Measurements from ENCODE around the gene CCDC106. TPM values are rescaled to one million over a fixed set of nuclear protein-coding genes. Genes with fewer than 3 reads are reported as not detected.

The CCDC106 gene
- polyA plus RNA-seq, 3 donors from 2014 or later, result 1.1 to 1.7 TPM; not detected in 1

DNA sequence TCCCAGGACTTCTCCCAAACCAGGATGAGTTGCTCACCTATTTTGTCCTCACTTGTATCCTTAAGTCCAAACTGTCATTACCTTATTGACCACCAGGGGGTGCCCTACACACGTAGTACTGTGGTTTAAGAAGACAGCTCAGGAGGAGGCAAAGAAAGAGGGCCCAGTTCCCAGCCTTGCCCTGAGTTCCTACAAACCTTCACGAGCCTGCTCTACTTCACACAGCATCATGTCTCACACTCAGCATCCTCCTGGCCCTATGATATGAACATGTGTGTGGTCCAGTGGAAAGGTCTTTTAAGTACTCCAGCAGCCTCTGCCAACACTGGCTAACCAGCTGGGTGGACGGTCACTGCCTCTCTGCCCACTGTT lies 15.6 kb upstream of the CCDC106 start:
- peak; percentile 83 to 87 (median 85) for DNase-seq
- Mint-ChIP-seq H3K4me1 (peaks cover 37 to 42% of the 10 kb centered on the region in 2 donors), H3K4me3 (peak overlapping the region in 4 of 5 donors; percentile 5 to 39 (median 23)), H3K36me3 (no peaks in the 10 kb centered on the region), H3K27ac (peak overlapping the region; percentile 4 to 84 (median 48)), H3K9me3 (no peaks in the 10 kb centered on the region), H3K27me3 (ENCODE audit: low read depth in 3 of 3) (peaks cover 7 to 16% (median 16%) of the 10 kb centered on the region in 3 donors)

DNA sequence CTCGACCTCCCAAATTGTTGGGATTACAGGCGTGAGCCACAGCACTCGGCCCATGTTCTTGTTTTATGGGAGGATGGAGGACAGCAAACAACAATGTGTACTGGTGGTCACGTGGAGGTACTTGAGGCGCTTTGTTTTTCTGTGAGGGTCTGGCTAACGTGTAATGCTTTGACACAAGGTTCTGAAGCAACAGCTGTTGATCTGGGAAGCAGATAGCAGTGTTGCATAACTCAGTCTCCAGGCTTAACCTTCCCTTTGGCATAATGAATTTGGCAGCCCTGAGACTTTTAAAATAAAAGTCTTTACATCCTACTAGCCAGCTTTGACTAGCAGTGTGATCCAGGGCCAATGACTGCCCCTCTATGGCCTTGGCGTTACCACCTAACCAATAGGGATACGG lies 14.2 kb upstream of the CCDC106 start:
- Mint-ChIP-seq H3K27ac (peak overlapping the region in 2 of 6 donors; percentile 68 to 100), H3K4me1 (peaks cover 45 to 52% of the 10 kb centered on the region in 2 donors), H3K27me3 (ENCODE audit: low read depth in 3 of 3) (peaks cover 7 to 19% (median 18%) of the 10 kb centered on the region in 3 donors), H3K36me3 (peaks cover under 1 to 4% (median 3%) of the 10 kb centered on the region in 3 donors), H3K4me3 (peak overlapping the region; percentile 18 to 100 (median 97)), H3K9me3 (no peaks in the 10 kb centered on the region)
- DNase-seq, result no peak

DNA sequence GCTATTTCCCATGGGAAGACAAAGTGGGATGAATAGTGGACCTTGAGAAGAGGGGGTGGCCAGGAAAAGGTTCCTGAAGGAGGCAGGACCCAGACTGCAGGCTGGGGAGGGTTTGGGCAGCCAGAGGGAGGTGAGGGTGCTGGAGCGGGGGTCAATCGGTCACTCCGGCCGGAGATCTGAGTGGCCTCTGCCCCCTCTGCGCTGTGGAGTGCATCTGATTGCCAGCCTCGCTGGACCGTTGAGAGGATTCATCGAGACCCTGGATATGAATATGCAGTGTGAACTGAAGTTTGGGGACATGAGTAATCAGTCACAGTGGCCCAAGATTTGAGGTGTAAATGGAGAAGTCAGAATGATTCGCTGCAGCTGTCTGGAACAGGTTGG lies 12.7 kb upstream of the CCDC106 start:
- no peaks in the 10 kb centered on the region for H3K9me3 Mint-ChIP-seq
- H3K4me3 Mint-ChIP-seq, result peak overlapping the region; percentile 97 to 100 (median 98)
- H3K27me3 Mint-ChIP-seq (ENCODE audit: low read depth in 3 of 3), result peaks cover 7 to 19% (median 18%) of the 10 kb centered on the region in 3 donors
- DNase-seq, result peak in 1 of 3 donors; percentile 14
- H3K27ac Mint-ChIP-seq, result peak overlapping the region; percentile 97 to 100 (median 100)
- peaks cover 60 to 61% of the 10 kb centered on the region in 2 donors for H3K4me1 Mint-ChIP-seq
- H3K36me3 Mint-ChIP-seq, result peaks cover 3 to 4% (median 3%) of the 10 kb centered on the region in 3 donors

DNA sequence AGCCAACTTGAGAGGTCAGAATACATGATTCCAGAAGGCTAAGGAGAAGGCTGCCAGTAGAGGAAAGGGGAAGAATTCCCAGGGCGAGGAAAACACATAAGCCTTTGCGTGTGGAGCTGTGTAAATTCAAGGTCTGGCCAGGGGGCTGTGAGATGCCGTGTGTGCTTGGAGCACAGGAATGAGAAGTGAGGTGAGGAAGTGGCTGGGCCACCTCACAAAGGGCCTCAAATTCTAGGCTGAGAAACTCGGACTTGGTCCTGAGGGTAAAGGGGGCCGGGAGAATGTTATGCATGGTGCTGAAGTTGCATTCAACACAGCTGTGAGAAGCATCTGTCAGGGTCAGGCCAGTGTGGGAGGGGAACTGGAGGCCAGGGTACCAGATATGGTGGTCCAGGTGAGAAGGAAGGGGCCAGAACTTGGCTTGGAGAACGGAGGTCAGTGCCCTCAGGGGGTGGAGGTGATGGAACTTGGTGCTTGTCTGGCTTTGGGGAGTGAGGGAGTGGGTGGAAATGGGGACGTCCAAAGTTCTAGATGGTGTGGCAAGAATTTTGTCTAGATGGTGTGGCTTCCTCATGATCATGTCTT lies 12.1 kb upstream of the CCDC106 start:
- peak overlapping the region; percentile 97 to 100 (median 98) for H3K4me3 Mint-ChIP-seq
- H3K4me1 Mint-ChIP-seq, result peaks cover 63 to 64% of the 10 kb centered on the region in 2 donors
- H3K9me3 Mint-ChIP-seq, result no peaks in the 10 kb centered on the region
- no peak for DNase-seq
- H3K27me3 Mint-ChIP-seq (ENCODE audit: low read depth in 3 of 3), result peaks cover 10 to 19% (median 18%) of the 10 kb centered on the region in 3 donors
- H3K36me3 Mint-ChIP-seq, result peaks cover 3 to 4% (median 3%) of the 10 kb centered on the region in 3 donors
- peak overlapping the region; percentile 97 to 100 (median 100) for H3K27ac Mint-ChIP-seq

DNA sequence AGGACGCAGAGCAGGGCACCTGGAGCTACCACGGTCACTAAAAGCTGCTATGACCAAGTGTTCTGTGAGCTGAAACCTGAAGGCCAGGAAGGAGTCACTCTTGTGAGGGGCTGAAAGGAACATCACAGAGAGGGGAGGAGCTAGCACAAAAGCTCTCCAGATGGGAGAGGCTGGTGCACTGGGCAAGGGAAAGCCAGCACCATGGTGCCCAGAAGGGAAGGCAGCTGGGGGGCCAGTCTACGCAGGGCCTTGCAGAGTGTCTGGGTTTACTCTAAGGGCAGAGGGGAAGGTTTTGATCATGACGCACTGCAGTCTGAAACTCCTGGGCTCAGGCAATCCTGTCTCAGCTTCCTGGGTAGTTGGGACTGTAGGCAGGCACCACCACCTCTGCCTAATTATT lies 11.3 kb upstream of the CCDC106 start:
- peaks cover 67 to 68% of the 10 kb centered on the region in 2 donors for H3K4me1 Mint-ChIP-seq

DNA sequence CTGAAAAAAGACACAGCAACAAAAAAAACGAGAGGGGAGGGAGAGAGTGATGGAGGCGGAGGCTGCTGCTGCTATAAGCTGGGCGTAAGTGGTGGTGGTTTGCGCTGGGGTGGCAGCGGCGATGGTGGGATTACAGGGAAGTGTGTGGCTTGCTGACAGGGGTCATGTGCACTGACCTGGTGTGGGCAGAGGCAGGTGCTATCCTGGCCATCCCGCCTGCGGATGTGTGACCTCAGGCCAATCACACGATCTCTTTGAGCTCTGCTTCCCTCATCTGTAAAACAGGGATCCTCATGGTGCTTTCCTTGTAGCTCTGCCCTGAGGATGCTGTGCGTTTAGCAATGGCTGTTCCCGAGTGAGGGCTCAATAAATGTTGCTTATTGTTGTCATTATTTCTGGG lies 10.5 kb upstream of the CCDC106 start:
- H3K27ac Mint-ChIP-seq, result peak overlapping the region; percentile 21 to 80 (median 49)
- DNase-seq, result no peak
- no peaks in the 10 kb centered on the region for H3K9me3 Mint-ChIP-seq
- H3K4me3 Mint-ChIP-seq, result peak overlapping the region in 4 of 5 donors; percentile 26 to 59 (median 44)
- peaks cover 66 to 68% of the 10 kb centered on the region in 2 donors for H3K4me1 Mint-ChIP-seq
- H3K36me3 Mint-ChIP-seq, result peaks cover 3 to 4% (median 3%) of the 10 kb centered on the region in 3 donors
- peaks cover 10 to 14% (median 14%) of the 10 kb centered on the region in 3 donors for H3K27me3 Mint-ChIP-seq (ENCODE audit: low read depth in 3 of 3)

More for the DNA sequence above, 11.3 kb upstream of the CCDC106 start:
- H3K9me3 Mint-ChIP-seq, result no peaks in the 10 kb centered on the region
- H3K27me3 Mint-ChIP-seq (ENCODE audit: low read depth in 3 of 3), result peaks cover 10 to 19% (median 18%) of the 10 kb centered on the region in 3 donors
- H3K4me3 Mint-ChIP-seq, result peak overlapping the region; percentile 97 to 100 (median 98)
- H3K27ac Mint-ChIP-seq, result peak overlapping the region; percentile 97 to 100 (median 100)
- no peak for DNase-seq
- H3K36me3 Mint-ChIP-seq, result peaks cover 3 to 4% (median 3%) of the 10 kb centered on the region in 3 donors

DNA sequence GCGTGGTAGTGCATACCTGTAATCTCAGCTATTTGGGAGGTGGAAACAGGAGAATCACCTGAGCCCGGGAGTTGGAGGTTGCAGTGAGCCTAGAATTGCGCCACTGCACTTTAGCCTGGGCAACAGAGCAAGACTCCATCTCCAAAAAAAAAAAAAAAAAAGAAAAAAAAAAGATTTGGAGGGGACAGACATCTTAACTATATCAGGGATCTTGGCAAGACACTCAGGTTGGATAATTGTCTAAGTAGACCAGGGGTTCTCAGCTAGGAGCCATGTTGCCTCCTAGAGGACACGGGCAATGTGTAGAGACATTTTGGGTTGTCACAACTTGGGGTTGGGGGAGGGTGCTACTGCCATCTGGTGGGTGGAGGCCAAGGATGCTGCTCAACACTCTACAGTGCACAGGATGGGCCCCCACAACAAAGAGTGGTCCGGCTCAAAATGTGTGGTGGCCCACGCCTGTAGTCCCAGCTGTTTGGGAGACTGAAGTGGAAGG lies 9.1 kb upstream of the CCDC106 start:
- H3K27ac Mint-ChIP-seq, result peak overlapping the region in 5 of 6 donors; percentile 72 to 84 (median 75)
- peak overlapping the region; percentile 38 to 73 (median 58) for H3K4me3 Mint-ChIP-seq
- peaks cover 11 to 14% (median 13%) of the 10 kb centered on the region in 3 donors for H3K27me3 Mint-ChIP-seq (ENCODE audit: low read depth in 3 of 3)
- DNase-seq, result peak; percentile 48 to 56 (median 55)
- peaks cover 3 to 4% (median 3%) of the 10 kb centered on the region in 3 donors for H3K36me3 Mint-ChIP-seq
- no peaks in the 10 kb centered on the region for H3K9me3 Mint-ChIP-seq
- peaks cover 73 to 74% of the 10 kb centered on the region in 2 donors for H3K4me1 Mint-ChIP-seq

DNA sequence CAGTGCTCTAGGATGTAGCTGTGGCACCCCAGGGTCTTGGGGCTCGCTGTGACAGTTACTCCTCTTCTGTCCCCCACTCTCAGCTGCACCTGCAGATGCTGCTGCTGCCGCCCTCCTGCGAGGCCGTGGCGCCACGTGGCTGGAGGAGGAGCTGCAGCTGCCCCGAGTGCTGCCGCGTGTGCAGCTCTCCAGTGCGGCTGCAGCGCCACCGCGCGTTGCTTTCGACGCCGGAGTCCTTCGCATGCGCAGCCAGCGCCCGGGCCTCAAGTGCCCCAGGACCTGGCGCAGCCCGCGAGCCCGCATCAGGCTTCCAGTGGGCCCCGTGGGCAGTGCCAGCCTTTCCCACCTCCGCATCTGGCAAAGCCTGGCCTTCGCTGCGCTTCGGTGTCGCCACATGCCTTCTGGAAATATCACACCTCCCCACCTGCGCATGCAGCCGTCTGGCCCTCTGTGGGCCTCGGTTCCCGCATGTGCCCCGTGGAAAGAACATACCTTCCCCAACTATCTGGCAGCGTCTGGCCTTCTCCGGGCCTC lies 7.9 kb upstream of the CCDC106 start:
- Mint-ChIP-seq H3K36me3 (peaks cover 3 to 4% (median 3%) of the 10 kb centered on the region in 3 donors), H3K9me3 (no peaks in the 10 kb centered on the region), H3K27me3 (ENCODE audit: low read depth in 3 of 3) (peaks cover 7 to 9% (median 9%) of the 10 kb centered on the region in 3 donors), H3K4me3 (peak overlapping the region; percentile 75 to 83 (median 79)), H3K4me1 (peaks cover 66 to 73% of the 10 kb centered on the region in 2 donors), H3K27ac (peak overlapping the region; percentile 66 to 79 (median 76))
- peak; percentile 56 to 64 (median 61) for DNase-seq

DNA sequence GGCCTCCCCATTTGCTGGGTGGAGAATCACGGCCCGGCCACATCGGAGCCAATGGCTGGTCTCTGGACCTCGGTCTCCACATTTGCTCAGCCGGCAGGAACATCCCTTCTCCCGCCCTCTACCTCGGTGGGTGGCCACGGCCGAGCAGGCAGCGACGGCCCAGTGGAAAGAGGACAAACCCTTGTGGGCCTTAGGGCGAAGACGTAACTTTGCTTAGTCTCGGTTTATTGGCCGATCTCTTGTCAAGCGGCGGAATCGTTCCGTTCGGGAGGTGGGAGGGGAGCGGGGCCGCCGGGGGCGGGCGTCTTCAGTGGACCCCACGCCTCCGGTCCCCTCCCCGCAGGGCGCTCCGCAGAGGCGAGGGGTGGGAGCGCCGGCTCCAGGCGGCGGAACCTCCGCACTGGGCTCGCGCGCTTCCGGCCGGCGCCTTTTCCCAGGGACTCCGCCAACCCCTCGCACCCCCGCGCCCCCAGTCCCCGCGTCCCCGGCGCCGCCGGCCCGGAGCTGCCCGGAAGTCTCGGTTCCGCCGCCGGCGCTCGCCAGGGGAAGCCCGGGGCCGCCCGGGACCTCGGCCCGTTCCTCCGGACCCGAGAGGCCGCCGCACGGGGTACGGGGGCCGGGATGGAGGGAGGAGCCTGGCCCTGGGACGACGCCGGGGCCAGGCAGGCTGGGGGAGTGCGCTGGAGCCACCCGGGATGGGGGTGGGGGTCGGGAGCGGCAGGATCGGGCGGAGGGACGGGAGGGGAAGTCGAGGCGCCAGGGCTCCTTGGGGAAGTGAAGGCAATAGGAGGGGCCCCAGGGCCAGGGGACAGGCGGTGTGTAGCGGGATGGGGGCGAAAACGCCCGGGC lies 7.2 kb upstream of the CCDC106 start, which contains the start of gene ZNF580:
Gene ZNF580 (plus strand): TSS at position 426 of the 849 bp plus-strand sequence. CDS start 1,507 bp downstream, outside the sequence.
- peaks cover 59 to 69% of the 10 kb centered on the region in 2 donors for H3K4me1 Mint-ChIP-seq
- peak within 1 kb of the TSS; percentile 88 to 94 (median 89) for H3K4me3 Mint-ChIP-seq
- peaks cover 3 to 4% (median 3%) of the 10 kb centered on the region in 3 donors for H3K36me3 Mint-ChIP-seq
- peak; percentile 50 to 56 (median 52) for DNase-seq
- peak within 1 kb of the TSS; percentile 79 to 92 (median 86) for H3K27ac Mint-ChIP-seq
- peaks cover 5 to 9% (median 6%) of the 10 kb centered on the region in 3 donors for H3K27me3 Mint-ChIP-seq (ENCODE audit: low read depth in 3 of 3)
- H3K9me3 Mint-ChIP-seq, result no peaks in the 10 kb centered on the region

DNA sequence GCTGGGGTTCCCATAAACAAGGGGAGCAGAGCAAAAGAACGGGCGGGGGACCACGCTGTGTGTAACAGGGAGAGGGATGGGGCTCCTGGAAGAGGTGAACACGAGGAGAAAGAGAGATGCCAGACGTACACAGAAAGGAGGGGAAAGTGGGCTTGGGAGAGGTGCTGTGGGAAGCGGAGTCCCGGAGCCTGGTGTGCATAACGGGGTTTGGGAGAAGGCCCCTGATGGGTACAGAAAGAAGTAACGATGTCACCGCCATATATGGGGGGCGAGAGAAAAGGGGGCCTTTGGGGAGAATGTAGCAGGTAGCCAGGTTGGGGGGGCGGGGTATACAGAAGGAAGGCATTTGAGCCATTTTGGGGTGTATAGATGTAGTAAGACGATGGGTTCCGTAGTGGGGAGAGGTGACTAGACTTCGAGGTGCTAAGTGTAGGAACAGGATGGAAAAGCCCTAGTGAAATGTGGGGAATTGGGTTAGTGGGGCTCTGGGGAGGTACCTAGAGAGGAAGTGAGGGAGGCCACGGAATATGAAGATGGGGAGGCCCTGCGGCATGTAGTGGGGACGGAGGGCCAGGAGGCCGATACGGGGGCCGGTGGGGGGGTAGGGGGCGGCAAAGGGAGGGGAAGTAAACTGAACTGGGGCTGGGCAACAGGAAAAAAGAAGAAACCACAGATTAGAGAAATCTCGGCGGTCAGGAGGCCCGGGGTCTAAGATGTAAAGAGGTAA lies 6.4 kb upstream of the CCDC106 start:
- peak overlapping the region; percentile 88 to 94 (median 89) for H3K4me3 Mint-ChIP-seq
- H3K4me1 Mint-ChIP-seq, result peaks cover 51 to 61% of the 10 kb centered on the region in 2 donors
- peaks cover 3 to 4% (median 3%) of the 10 kb centered on the region in 3 donors for H3K36me3 Mint-ChIP-seq
- no peaks in the 10 kb centered on the region for H3K9me3 Mint-ChIP-seq
- peak in 1 of 3 donors; percentile 8 for DNase-seq
- H3K27me3 Mint-ChIP-seq (ENCODE audit: low read depth in 3 of 3), result peaks cover 5 to 9% (median 5%) of the 10 kb centered on the region in 3 donors
- H3K27ac Mint-ChIP-seq, result peak overlapping the region; percentile 79 to 92 (median 86)

DNA sequence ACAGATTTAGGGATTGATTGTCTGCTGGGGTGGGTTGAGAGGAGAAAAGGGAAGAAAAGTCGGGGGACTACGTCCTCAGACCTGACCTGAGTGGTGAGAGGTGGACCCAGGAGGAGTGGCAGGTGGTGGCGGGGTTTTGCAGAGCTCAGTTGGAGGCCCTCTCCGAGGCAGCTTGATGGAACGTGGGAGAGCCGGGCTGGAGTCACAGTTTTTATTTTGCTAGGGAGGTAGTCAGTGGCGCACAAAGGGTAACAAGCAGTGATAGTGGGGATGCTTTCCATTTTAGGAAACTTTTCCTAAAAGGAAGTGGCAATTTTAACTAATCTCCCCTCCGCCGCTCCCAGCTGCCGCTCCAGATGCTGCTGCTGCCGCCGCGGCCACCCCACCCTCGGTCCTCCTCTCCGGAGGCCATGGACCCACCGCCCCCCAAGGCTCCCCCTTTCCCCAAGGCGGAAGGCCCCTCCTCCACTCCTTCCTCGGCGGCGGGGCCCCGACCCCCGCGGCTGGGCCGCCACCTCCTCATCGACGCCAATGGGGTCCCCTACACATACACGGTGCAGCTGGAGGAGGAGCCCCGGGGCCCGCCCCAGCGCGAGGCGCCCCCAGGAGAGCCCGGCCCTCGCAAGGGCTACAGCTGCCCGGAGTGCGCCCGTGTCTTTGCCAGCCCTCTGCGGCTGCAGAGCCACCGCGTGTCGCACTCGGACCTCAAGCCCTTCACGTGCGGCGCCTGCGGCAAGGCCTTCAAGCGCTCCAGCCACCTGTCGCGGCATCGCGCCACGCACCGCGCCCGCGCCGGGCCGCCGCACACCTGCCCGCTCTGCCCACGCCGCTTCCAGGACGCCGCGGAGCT lies 5.6 kb upstream of the CCDC106 start:
- Mint-ChIP-seq H3K4me3 (peak overlapping the region; percentile 89 to 96 (median 94)), H3K4me1 (peaks cover 49 to 63% of the 10 kb centered on the region in 2 donors), H3K36me3 (peaks cover 3 to 4% (median 3%) of the 10 kb centered on the region in 3 donors), H3K27ac (peak overlapping the region; percentile 79 to 94 (median 92)), H3K9me3 (no peaks in the 10 kb centered on the region), H3K27me3 (ENCODE audit: low read depth in 3 of 3) (peaks cover 5 to 8% (median 5%) of the 10 kb centered on the region in 3 donors)
- DNase-seq, result no peak
